Upper lobe of left lung (tissue), 6 donors: Measurements from ENCODE around the gene PPM1B. TPM values are rescaled to one million over a fixed set of nuclear protein-coding genes. Genes with fewer than 3 reads are reported as not detected.
"Not testable (repeated sequence)": the region's sequence is repeated elsewhere in the genome, so short reads cannot be mapped to it uniquely, and the experiment has no call there.

ENCODE experiments used
- ATAC-seq, 2 donors: fragments of 200-7000 bp; cut with Tn5 transposase; one replicate each; pipeline ENCODE4 v1.9.1; 2022; ENCODE audit warnings: mild to moderate bottlenecking in 2 of 2, moderate library complexity in 2 of 2; ENCODE audit not compliant: low FRiP score in 2 of 2
- DNase-seq, 2 donors: peaks; one replicate each; pipeline ENCODE4 v3.0.0-alpha.2; 2019 to 2020
- H3K27ac ChIP-seq, 4 donors: fragments of 200-600 bp; sonication (generic); one replicate each; pipeline ENCODE4 v1.5.1; 2016 to 2019
- H3K27me3 ChIP-seq, 4 donors: fragments of 200-600 bp; sonication (generic); one replicate each; pipeline ENCODE4 v1.5.1; 2017 to 2019
- H3K36me3 ChIP-seq, 4 donors: fragments of 200-600 bp; sonication (generic); one replicate each; pipeline ENCODE4 v1.5.1; 2016 to 2019
- H3K4me1 ChIP-seq, 4 donors: fragments of 200-600 bp; sonication (generic); one replicate each; pipeline ENCODE4 v1.5.1; 2018 to 2019
- H3K4me3 ChIP-seq, 4 donors: fragments of 200-600 bp; sonication (generic); one replicate each; pipeline ENCODE4 v1.5.1; 2017 to 2019; ENCODE audit warnings: mild to moderate bottlenecking in 2 of 4, moderate library complexity in 1 of 4
- H3K9me3 ChIP-seq, 4 donors: fragments of 200-600 bp; sonication (generic); one replicate each; pipeline ENCODE4 v1.5.1; 2018 to 2019
- CTCF ChIP-seq, 6 experiments: fragments of 450-650 bp in 4 of 6; fragments of 200-600 bp in 2 of 6; sonication (generic) in 2 of 6; IDR thresholded peaks; one replicate each; pipeline ENCODE4 v1.5.1; 2016 to 2019; ENCODE audit warnings: antibody characterized with exemption in 6 of 6
- EP300 ChIP-seq, 4 donors: sonication (generic); formaldehyde crosslinking; IDR thresholded peaks; one replicate each; pipeline ENCODE4 v1.5.1; 2017; ENCODE audit warnings: antibody characterized with exemption in 4 of 4, control low read depth in 2 of 4
- POLR2A ChIP-seq, 4 donors: fragments of 450-650 bp; IDR thresholded peaks; one replicate each; pipeline ENCODE4 v1.5.1; 2016 to 2017; ENCODE audit warnings: antibody characterized with exemption in 4 of 4, mild to moderate bottlenecking in 2 of 4
- POLR2AphosphoS5 ChIP-seq, 2 donors: sonication (generic); formaldehyde crosslinking; IDR thresholded peaks; one replicate each; pipeline ENCODE4 v1.5.1; 2017; ENCODE audit warnings: antibody characterized with exemption in 2 of 2
- WGBS, 2 donors: methylation state at CpG; one replicate each; pipeline ENCODE4 v1.1.5; 2017 to 2018; 5-methylcytosine and 5-hydroxymethylcytosine counted together
- total RNA-seq, 6 donors: library from RNA; depleted of rRNA in 4 of 6; stranded (reverse); fragments of >200 nt in 4 of 6; gene quantifications; one replicate each; pipeline versions ENCODE4 v1.1.0 to v1.2.1, GENCODE V29; 2016 to 2021
- donor health status: DM: no; HTN: no; CAD: no; lungs with moderate emphysema.
- donor health status: DM: no; HTN: yes; CAD: no; lungs with severe emphysema.

PPM1B gene
- total RNA-seq, 6 donors from 2014 or later: 35.5 to 71.2 (median 45.6) TPM

- no peaks in the 10 kb centered on the region for H3K9me3 ChIP-seq
- H3K27ac ChIP-seq: no peak overlapping the region
- H3K27me3 ChIP-seq: no peaks in the 10 kb centered on the region
- DNase-seq (no peak), ATAC-seq (no peak)
- TF ChIP-seq EP300 (IDR thresholded peaks at IDR 0.05): no peak
- TF ChIP-seq POLR2A (IDR thresholded peaks at IDR 0.05): no peak
- TF ChIP-seq POLR2AphosphoS5 (IDR thresholded peaks at IDR 0.05): no peak
- TF ChIP-seq CTCF (IDR thresholded peaks at IDR 0.05): no peak
- H3K4me3 ChIP-seq: no peak overlapping the region
- WGBS, 2 donors: 63 to 69% methylated on average over 5 of the region's 5 CpGs
- H3K4me1 ChIP-seq: no peaks in the 10 kb centered on the region
- H3K36me3 ChIP-seq: no peaks in the 10 kb centered on the region
These were observed 42.4 kb upstream of the PPM1B start for GRCh38 chr2:44126106-44126797.

DNA sequence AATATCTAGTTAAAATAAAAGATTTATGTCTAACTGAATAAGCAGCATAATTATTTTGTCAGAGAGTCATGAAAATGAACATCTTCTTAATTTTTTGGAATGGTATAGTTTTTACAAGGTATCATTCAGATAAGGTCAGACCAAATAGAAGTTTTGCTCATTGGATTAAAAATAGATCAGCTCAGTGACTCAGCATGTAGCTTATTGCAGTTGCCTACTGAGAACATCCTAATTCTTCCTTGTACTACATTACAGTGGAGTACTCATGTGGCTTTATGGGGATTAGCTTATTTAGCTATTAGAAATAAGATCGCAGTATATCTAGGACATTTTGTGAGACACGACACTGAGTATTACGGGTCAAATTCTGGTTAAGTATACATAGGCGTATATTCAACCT, 38.2 kb upstream of the PPM1B start:
- H3K9me3 ChIP-seq: no peaks in the 10 kb centered on the region
- H3K4me1 ChIP-seq: no peaks in the 10 kb centered on the region
- TF ChIP-seq POLR2AphosphoS5 (IDR thresholded peaks at IDR 0.05): no peak
- TF ChIP-seq EP300 (IDR thresholded peaks at IDR 0.05): no peak
- no peak for TF ChIP-seq CTCF (IDR thresholded peaks at IDR 0.05)
- no peak for TF ChIP-seq POLR2A (IDR thresholded peaks at IDR 0.05)
- DNase-seq (no peak), ATAC-seq (no peak)
- H3K27me3 ChIP-seq: no peaks in the 10 kb centered on the region
- no peak overlapping the region for H3K4me3 ChIP-seq
- no peaks in the 10 kb centered on the region for H3K36me3 ChIP-seq
- WGBS, 2 donors: 82 to 90% methylated on average over 4 of the region's 4 CpGs
- no peak overlapping the region for H3K27ac ChIP-seq

DNA sequence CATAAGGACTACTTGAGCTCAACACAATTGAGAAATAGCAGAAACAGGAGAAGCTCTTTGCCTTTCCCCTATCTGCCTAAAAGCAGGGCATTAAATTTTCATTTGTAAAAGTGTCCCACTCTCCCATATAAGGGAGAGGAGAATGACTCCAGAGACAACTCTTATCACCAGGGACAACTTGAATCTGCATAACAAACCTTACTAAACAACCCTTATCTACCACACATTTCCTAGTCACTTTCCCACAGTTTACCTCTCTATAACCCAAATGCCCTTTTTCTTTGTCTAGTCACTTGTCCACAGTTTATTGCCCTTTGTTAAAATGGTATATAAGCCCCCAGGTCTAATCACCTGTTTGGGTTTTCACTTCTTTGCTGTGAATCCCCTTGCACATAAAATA, 37.5 kb upstream of the PPM1B start:
- ATAC-seq (no peak), DNase-seq (no peak)
- H3K4me1 ChIP-seq: no peaks in the 10 kb centered on the region
- TF ChIP-seq EP300 (IDR thresholded peaks at IDR 0.05): no peak
- no peak for TF ChIP-seq POLR2AphosphoS5 (IDR thresholded peaks at IDR 0.05)
- TF ChIP-seq CTCF (IDR thresholded peaks at IDR 0.05): no peak
- no peak for TF ChIP-seq POLR2A (IDR thresholded peaks at IDR 0.05)
- no peaks in the 10 kb centered on the region for H3K9me3 ChIP-seq
- no peaks in the 10 kb centered on the region for H3K27me3 ChIP-seq
- H3K27ac ChIP-seq: no peak overlapping the region
- no peaks in the 10 kb centered on the region for H3K36me3 ChIP-seq
- no peak overlapping the region for H3K4me3 ChIP-seq

DNA sequence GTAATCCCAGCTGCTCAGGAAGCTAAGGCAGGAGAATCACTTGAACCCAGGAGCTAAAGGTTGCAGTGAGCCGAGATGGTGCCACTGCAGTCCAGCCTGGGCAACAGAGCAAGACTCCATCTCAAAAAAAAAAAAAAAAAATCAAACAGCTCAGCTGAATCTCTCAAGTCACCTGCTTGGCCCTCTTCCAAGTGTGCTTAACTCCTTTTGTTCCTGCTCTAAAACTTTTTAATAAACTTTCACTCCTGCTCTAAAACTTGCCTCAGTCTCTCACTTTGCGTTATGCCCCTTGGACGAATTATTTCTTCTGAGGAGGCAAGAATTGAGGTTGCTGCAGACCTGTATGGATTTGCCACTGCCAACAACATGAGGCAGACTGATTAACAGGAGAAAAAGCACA, 35.1 kb upstream of the PPM1B start:
- 89 to 92% methylated on average over 3 of the region's 3 CpGs for WGBS, 2 donors
- not testable (repeated sequence) for H3K27me3 ChIP-seq, DNase-seq, H3K9me3 ChIP-seq, H3K27ac ChIP-seq, ATAC-seq, H3K4me1 ChIP-seq, H3K36me3 ChIP-seq, H3K4me3 ChIP-seq

DNA sequence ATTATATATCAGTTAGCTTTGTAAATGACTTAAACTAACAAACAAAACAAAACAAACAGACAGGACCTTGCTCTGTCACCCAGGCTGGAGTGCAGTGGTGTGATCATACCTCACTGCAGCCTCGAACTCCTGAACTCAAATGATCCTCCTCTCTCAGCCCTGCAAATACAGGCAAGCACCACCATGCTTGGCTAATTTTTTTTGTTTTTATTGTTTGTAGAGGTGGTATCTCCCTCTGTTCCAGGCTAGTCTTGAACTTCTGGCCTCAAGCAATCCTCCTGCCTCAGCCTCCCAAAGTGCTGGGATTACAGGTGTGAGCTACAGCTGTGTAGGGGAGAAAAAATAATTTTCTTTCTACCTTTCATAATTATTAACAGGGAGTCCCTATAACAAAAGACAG, 33.8 kb upstream of the PPM1B start:
- TF ChIP-seq POLR2A (IDR thresholded peaks at IDR 0.05): no peak
- TF ChIP-seq CTCF (IDR thresholded peaks at IDR 0.05): no peak
- TF ChIP-seq EP300 (IDR thresholded peaks at IDR 0.05): no peak
- no peak for TF ChIP-seq POLR2AphosphoS5 (IDR thresholded peaks at IDR 0.05)
- Histone ChIP-seq H3K36me3 (no peaks in the 10 kb centered on the region), H3K27ac (no peak overlapping the region), H3K27me3 (no peaks in the 10 kb centered on the region), H3K4me3 (no peak overlapping the region), H3K4me1 (no peaks in the 10 kb centered on the region), H3K9me3 (no peaks in the 10 kb centered on the region)
- no peak for ATAC-seq
- 78 to 100% methylated on average over 1 of the region's 1 CpG for WGBS, 2 donors
- DNase-seq: no peak
